Measurements from ENCODE around the gene COG5.

The COG5 gene

GRCh38 chr7:107208024-107208521, 355.6 kb downstream of the COG5 start:
- no peak for ATAC-seq
- TF ChIP-seq POU6F1 (CRISPR knock-in tag; IDR thresholded peaks at IDR 0.05; ENCODE audit: borderline replicate concordance, low read depth) = no peak
- TF ChIP-seq, protein P1, sequence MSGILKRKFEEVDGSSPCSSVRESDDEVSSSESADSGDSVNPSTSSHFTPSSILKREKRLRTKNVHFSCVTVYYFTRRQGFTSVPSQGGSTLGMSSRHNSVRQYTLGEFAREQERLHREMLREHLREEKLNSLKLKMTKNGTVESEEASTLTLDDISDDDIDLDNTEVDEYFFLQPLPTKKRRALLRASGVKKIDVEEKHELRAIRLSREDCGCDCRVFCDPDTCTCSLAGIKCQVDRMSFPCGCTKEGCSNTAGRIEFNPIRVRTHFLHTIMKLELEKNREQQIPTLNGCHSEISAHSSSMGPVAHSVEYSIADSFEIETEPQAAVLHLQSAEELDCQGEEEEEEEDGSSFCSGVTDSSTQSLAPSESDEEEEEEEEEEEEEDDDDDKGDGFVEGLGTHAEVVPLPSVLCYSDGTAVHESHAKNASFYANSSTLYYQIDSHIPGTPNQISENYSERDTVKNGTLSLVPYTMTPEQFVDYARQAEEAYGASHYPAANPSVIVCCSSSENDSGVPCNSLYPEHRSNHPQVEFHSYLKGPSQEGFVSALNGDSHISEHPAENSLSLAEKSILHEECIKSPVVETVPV (CRISPR knock-in tag; IDR thresholded peaks at IDR 0.05) = no peak
- TF ChIP-seq TOX (CRISPR knock-in tag; IDR thresholded peaks at IDR 0.05; ENCODE audit: borderline replicate concordance) = no peak
- no peak for TF ChIP-seq ZFP3 (CRISPR knock-in tag; IDR thresholded peaks at IDR 0.05)
- TF ChIP-seq, protein P2, sequence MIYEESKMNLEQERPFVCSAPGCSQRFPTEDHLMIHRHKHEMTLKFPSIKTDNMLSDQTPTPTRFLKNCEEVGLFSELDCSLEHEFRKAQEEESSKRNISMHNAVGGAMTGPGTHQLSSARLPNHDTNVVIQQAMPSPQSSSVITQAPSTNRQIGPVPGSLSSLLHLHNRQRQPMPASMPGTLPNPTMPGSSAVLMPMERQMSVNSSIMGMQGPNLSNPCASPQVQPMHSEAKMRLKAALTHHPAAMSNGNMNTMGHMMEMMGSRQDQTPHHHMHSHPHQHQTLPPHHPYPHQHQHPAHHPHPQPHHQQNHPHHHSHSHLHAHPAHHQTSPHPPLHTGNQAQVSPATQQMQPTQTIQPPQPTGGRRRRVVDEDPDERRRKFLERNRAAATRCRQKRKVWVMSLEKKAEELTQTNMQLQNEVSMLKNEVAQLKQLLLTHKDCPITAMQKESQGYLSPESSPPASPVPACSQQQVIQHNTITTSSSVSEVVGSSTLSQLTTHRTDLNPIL (CRISPR knock-in tag; IDR thresholded peaks at IDR 0.05; ENCODE audit: low read depth) = no peak
- TF ChIP-seq ISL1 (CRISPR knock-in tag; IDR thresholded peaks at IDR 0.05) = no peak
- TF ChIP-seq GLIS3 (CRISPR knock-in tag; IDR thresholded peaks at IDR 0.05) = no peak
- TF ChIP-seq PATZ1 (CRISPR knock-in tag; IDR thresholded peaks at IDR 0.05; ENCODE audit: borderline replicate concordance) = no peak

DNA sequence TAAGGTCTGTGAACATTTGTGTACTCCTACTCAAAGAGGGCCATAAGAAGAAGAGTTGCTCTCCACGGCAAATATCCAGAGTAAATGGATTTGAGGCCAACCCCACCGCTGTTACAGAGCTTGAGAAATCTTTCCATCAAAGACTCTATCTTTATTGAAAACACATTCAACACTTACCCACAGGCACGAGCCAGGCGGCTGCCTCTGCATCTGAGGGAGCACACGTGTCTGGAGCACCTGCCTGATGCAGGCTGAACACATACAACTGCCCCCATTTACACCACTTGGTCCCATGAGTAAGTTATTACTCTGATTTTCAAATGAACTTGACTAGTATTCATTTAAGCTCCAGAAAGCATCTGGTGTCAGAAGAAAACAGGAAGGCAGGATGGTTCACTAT, 356.3 kb downstream of the COG5 start:
- TF ChIP-seq POU6F1 (CRISPR knock-in tag; IDR thresholded peaks at IDR 0.05; ENCODE audit: borderline replicate concordance, low read depth) = no peak
- no peak for ATAC-seq

- ATAC-seq = no peak
- TF ChIP-seq TOX (CRISPR knock-in tag; IDR thresholded peaks at IDR 0.05; ENCODE audit: borderline replicate concordance) (no peak), ZNF565 (CRISPR knock-in tag; conservative IDR thresholded peaks at IDR 0.05; ENCODE audit: low read depth) (no peak), ZNF8 (CRISPR knock-in tag; IDR thresholded peaks at IDR 0.05) (no peak), ZFP30 (CRISPR knock-in tag; IDR thresholded peaks at IDR 0.05) (no peak), CSDC2 (CRISPR knock-in tag; IDR thresholded peaks at IDR 0.05) (no peak), POU6F1 (CRISPR knock-in tag; IDR thresholded peaks at IDR 0.05; ENCODE audit: borderline replicate concordance, low read depth) (no peak), BACH2 (CRISPR knock-in tag; IDR thresholded peaks at IDR 0.05; ENCODE audit: borderline replicate concordance) (no peak), ZFP3 (CRISPR knock-in tag; IDR thresholded peaks at IDR 0.05) (no peak), RARB (CRISPR knock-in tag; IDR thresholded peaks at IDR 0.05) (no peak), ARNTL (CRISPR knock-in tag; IDR thresholded peaks at IDR 0.05; ENCODE audit: borderline replicate concordance, low read depth) (no peak), GLIS3 (CRISPR knock-in tag; IDR thresholded peaks at IDR 0.05) (no peak), ISL1 (CRISPR knock-in tag; IDR thresholded peaks at IDR 0.05) (no peak), OSR1 (CRISPR knock-in tag; IDR thresholded peaks at IDR 0.05) (no peak)
- TF ChIP-seq, protein P1 (CRISPR knock-in tag; IDR thresholded peaks at IDR 0.05) = no peak
- TF ChIP-seq, protein P3, sequence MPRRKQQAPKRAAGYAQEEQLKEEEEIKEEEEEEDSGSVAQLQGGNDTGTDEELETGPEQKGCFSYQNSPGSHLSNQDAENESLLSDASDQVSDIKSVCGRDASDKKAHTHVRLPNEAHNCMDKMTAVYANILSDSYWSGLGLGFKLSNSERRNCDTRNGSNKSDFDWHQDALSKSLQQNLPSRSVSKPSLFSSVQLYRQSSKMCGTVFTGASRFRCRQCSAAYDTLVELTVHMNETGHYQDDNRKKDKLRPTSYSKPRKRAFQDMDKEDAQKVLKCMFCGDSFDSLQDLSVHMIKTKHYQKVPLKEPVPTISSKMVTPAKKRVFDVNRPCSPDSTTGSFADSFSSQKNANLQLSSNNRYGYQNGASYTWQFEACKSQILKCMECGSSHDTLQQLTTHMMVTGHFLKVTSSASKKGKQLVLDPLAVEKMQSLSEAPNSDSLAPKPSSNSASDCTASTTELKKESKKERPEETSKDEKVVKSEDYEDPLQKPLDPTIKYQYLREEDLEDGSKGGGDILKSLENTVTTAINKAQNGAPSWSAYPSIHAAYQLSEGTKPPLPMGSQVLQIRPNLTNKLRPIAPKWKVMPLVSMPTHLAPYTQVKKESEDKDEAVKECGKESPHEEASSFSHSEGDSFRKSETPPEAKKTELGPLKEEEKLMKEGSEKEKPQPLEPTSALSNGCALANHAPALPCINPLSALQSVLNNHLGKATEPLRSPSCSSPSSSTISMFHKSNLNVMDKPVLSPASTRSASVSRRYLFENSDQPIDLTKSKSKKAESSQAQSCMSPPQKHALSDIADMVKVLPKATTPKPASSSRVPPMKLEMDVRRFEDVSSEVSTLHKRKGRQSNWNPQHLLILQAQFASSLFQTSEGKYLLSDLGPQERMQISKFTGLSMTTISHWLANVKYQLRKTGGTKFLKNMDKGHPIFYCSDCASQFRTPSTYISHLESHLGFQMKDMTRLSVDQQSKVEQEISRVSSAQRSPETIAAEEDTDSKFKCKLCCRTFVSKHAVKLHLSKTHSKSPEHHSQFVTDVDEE (CRISPR knock-in tag; IDR thresholded peaks at IDR 0.05) = no peak
Measured at GRCh38 chr7:107206706-107207105, 357.0 kb downstream of the COG5 start.
